Measurements from ENCODE around the gene SCN2A.

SCN2A gene

DNA sequence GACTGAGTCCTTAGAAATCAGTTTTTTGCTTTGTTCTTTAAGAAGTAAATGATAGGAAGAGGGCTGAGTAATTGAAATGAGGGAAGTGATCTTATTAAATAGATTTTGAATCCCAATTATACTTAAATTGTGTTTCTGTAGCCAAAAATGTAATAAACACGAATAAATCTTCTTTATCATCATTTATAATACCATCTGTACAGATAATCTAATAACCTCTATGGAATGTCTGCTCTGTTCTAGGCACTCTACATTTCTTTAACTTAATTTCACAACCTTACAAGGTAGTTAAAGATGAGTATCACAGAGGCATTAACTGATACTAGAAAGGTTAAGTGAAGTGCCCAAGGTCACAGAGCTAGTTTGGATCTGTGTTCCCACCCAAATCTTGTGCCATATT is 14.3 kb upstream of the SCN2A start:
- no peak overlapping the region for H3K4me3 ChIP-seq (ENCODE audit: low read depth, low read length)
- TF ChIP-seq, protein P1, sequence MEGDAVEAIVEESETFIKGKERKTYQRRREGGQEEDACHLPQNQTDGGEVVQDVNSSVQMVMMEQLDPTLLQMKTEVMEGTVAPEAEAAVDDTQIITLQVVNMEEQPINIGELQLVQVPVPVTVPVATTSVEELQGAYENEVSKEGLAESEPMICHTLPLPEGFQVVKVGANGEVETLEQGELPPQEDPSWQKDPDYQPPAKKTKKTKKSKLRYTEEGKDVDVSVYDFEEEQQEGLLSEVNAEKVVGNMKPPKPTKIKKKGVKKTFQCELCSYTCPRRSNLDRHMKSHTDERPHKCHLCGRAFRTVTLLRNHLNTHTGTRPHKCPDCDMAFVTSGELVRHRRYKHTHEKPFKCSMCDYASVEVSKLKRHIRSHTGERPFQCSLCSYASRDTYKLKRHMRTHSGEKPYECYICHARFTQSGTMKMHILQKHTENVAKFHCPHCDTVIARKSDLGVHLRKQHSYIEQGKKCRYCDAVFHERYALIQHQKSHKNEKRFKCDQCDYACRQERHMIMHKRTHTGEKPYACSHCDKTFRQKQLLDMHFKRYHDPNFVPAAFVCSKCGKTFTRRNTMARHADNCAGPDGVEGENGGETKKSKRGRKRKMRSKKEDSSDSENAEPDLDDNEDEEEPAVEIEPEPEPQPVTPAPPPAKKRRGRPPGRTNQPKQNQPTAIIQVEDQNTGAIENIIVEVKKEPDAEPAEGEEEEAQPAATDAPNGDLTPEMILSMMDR (IDR thresholded peaks at IDR 0.05; ENCODE audit: low read depth, low read length, missing control alignments) = no peak
- DNase-seq (ENCODE audit: low read depth) = no peak

DNA sequence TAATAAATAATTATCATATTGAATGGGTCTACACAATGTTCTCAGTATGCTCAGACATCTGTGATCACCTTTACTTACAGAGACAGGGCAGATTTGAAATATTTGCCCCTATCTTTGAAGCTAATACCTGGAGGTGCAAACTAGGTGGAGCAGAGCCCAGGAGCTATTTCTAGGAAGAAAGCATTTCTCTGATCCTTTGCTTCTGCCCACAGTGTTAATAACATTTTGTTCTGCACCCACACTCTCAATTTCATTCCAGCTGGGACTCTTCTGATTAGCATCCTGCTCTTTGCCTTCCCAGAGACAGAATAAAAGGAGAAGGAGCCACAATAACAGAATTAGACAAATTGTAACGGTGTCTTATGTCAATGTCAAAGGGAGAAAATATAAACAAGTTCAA is 11.6 kb upstream of the SCN2A start:
- DNase-seq (ENCODE audit: low read depth) = no peak
- no peak overlapping the region for H3K4me3 ChIP-seq (ENCODE audit: low read depth, low read length)
- TF ChIP-seq, protein P1 (IDR thresholded peaks at IDR 0.05; ENCODE audit: low read depth, low read length, missing control alignments) = no peak

DNA sequence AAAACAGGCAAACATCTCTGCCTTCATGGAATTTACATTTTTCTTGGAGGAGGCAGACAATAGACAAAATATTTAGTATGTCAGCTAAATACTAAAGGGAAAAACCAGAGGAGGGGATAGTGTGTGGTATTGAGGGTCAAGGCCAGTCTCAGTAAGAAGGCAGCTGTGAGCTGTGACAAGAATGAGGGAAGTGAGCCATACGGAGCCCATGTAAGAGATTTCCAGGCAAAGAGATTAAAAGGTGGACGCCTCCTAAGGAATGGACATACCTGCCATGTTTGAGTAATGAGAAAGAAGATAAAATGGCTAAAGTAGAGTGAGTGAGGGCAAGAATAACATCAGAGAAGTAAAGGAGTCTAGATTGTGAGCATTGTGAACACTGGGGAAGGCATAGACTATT is 2.2 kb upstream of the SCN2A start:
- H3K4me3 ChIP-seq (ENCODE audit: low read depth, low read length) = no peak overlapping the region

DNA sequence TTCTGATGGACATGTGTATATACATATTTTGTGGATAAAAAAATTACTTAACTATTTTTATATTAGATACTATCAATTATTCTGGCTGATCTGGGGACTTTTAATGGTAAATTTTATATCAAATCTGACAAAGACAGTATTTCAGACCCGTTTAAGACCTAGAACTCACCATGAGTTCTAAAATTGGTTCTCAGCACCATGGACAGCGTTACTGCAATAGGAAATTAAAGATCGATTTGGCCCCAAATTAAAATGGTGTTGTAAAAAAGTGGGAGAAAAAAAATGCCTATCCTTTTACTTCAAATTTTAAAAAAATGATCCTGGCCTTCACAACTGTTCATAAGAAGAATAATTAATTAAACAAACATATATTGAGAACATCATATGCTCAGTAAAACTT is 919 bp upstream of the SCN2A start:
- TF ChIP-seq, protein P1 (IDR thresholded peaks at IDR 0.05; ENCODE audit: low read depth, low read length, missing control alignments) = no peak
- DNase-seq (ENCODE audit: low read depth) = no peak

More for the DNA sequence above, 2.2 kb upstream of the SCN2A start:
- TF ChIP-seq, protein P1 (IDR thresholded peaks at IDR 0.05; ENCODE audit: low read depth, low read length, missing control alignments) = no peak
- DNase-seq (ENCODE audit: low read depth) = no peak

DNA sequence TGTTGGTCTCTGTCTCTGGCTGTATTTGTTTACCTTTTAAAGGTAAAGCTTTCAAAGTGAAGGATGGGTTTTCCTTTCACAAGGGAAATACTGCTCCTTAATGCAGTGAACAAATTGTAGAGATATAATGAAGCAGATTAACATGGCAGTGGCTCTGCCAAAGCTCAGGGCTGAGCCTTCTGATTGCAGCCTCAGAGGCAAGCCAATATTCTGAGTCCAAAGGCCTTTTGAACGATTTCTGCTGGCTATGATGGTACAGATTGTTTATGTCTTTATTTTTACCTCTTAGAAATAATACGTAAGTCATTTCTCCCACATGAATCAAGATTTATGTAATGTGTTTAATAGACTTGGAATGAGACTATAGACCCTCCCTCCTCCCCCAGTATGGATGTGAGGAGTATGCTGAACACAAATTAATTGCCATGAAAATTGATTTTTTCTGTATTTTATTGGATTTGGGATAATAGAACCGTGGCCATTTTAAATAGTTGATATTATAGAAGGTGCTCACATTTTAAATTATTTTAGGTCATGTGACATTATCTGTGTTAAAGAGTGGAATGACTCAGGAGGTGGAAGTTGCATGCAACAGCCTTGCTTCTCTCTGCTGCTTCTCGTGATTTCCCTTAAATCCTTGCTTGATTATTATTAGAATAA is 772 bp downstream of the SCN2A start:
- no peak for DNase-seq (ENCODE audit: low read depth)
- H3K4me3 ChIP-seq (ENCODE audit: low read depth, low read length) = no peak overlapping the region
- TF ChIP-seq, protein P1 (IDR thresholded peaks at IDR 0.05; ENCODE audit: low read depth, low read length, missing control alignments) = no peak

More for the DNA sequence above, 919 bp upstream of the SCN2A start:
- no peak overlapping the region for H3K4me3 ChIP-seq (ENCODE audit: low read depth, low read length)

DNA sequence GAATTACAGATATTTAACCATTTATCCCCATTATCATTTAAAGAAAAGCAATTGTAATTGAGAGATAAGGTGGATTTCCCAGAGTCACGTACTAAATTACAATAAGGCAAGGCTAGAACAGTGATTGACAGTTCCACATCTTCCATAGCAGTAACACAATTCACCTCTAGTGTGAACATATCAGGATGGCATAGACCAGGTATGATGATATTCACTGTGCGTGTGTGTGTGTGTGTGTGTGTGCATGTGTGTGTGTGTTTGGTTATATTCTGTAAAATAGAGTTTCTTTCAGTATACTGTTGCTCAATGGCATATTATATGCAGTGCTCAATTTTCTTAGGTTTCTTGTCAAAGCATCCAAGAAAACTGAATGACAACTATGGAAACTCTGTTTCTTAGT is 1.7 kb downstream of the SCN2A start:
- H3K4me3 ChIP-seq (ENCODE audit: low read depth, low read length) = no peak overlapping the region
- DNase-seq (ENCODE audit: low read depth) = no peak
- TF ChIP-seq, protein P1 (IDR thresholded peaks at IDR 0.05; ENCODE audit: low read depth, low read length, missing control alignments) = no peak
